ENCODE measurements around the gene CSTPP1.
"Not testable (repeated sequence)": the region's sequence is repeated elsewhere in the genome, so short reads cannot be mapped to it uniquely, and the experiment has no call there.

The CSTPP1 gene

GRCh38 chr11:47105541-47105940, 169.0 kb downstream of the CSTPP1 start:
- no peak for DNase-seq

GRCh38 chr11:47105974-47106373, 169.4 kb downstream of the CSTPP1 start:
- no peak for DNase-seq

GRCh38 chr11:47106798-47107411, 170.3 kb downstream of the CSTPP1 start:
- peak; percentile 34 for DNase-seq

GRCh38 chr11:47107744-47108143, 171.2 kb downstream of the CSTPP1 start:
- no peak for DNase-seq

- DNase-seq, result no peak
Measured at GRCh38 chr11:47108214-47108613, 171.7 kb downstream of the CSTPP1 start.

GRCh38 chr11:47109051-47109726, 172.6 kb downstream of the CSTPP1 start:
- DNase-seq, result peak; percentile 32

GRCh38 chr11:47109727-47110246, 173.2 kb downstream of the CSTPP1 start:
- no peak for DNase-seq

GRCh38 chr11:47111318-47111804, 174.8 kb downstream of the CSTPP1 start:
- peak; percentile 25 for DNase-seq

GRCh38 chr11:47112941-47113340, 176.4 kb downstream of the CSTPP1 start:
- not testable (repeated sequence) for DNase-seq

GRCh38 chr11:47118958-47119688, 182.6 kb downstream of the CSTPP1 start:
- not testable (repeated sequence) for DNase-seq

GRCh38 chr11:47121056-47121455, 184.5 kb downstream of the CSTPP1 start:
- DNase-seq, result no peak

- no peak for DNase-seq
Measured at GRCh38 chr11:47121731-47122130, 185.2 kb downstream of the CSTPP1 start.

- no peak for DNase-seq
Measured at GRCh38 chr11:47123094-47123493, 186.5 kb downstream of the CSTPP1 start.

- no peak for DNase-seq
Measured at GRCh38 chr11:47124675-47125074, 188.1 kb downstream of the CSTPP1 start.

GRCh38 chr11:47125083-47125482, 188.5 kb downstream of the CSTPP1 start:
- DNase-seq, result no peak

- no peak for DNase-seq
Measured at GRCh38 chr11:47127213-47127612, 190.7 kb downstream of the CSTPP1 start.

GRCh38 chr11:47130543-47130942, 194.0 kb downstream of the CSTPP1 start:
- DNase-seq, result peak; percentile 24

- no peak for DNase-seq
Measured at GRCh38 chr11:47131136-47131535, 194.6 kb downstream of the CSTPP1 start.

- no peak for DNase-seq
Measured at GRCh38 chr11:47132490-47132889, 195.9 kb downstream of the CSTPP1 start.

- no peak for DNase-seq
Measured at GRCh38 chr11:47132981-47133380, 196.4 kb downstream of the CSTPP1 start.

GRCh38 chr11:47136327-47136726, 199.8 kb downstream of the CSTPP1 start:
- no peak for DNase-seq

GRCh38 chr11:47136921-47137320, 200.4 kb downstream of the CSTPP1 start:
- DNase-seq, result no peak

- no peak for DNase-seq
Measured at GRCh38 chr11:47137476-47137875, 200.9 kb downstream of the CSTPP1 start.

- no peak for DNase-seq
Measured at GRCh38 chr11:47139878-47140277, 203.3 kb downstream of the CSTPP1 start.

Data from eye (tissue), 1 donor.